OCI-LY3 (cell line): ENCODE results near the gene EXD2.

Experiments used
- H2AFZ ChIP-seq: fragments of 200-600, 300-600 bp; shearing (Covaris generic); 2 replicates; pipeline ENCODE4 v1.6.0; 2014; ENCODE audit warnings: antibody characterized with exemption, low read depth, low read length
- H3K27ac ChIP-seq: fragments of 200-600, 300-600 bp; sonication (generic); 2 replicates; pipeline ENCODE4 v1.5.1; 2014; ENCODE audit warnings: mild to moderate bottlenecking, low read length, moderate library complexity, mixed read lengths
- H3K27me3 ChIP-seq: fragments of 200-600, 300-600 bp; sonication (generic); 2 replicates; pipeline ENCODE4 v1.6.1; 2014; ENCODE audit warnings: low read depth, low read length, mixed read lengths
- H3K36me3 ChIP-seq: fragments of 200-600, 300-600 bp; sonication (generic); replicated peaks from 2 replicates; pipeline ENCODE3; 2014; ENCODE audit warnings: low read depth, low read length, mixed read lengths
- H3K4me1 ChIP-seq: fragments of 300-600, 200-600 bp; sonication (generic); 2 replicates; pipeline ENCODE4 v1.6.1; 2014; ENCODE audit warnings: low read length, mixed read lengths
- H3K4me2 ChIP-seq: fragments of 200-600, 300-600 bp; sonication (generic); 2 replicates; pipeline ENCODE4 v1.6.1; 2014; ENCODE audit warnings: low read length, mixed read lengths
- H3K4me3 ChIP-seq: fragments of 300-600, 200-600 bp; sonication (generic); 2 replicates; pipeline ENCODE4 v1.5.1; 2014; ENCODE audit warnings: antibody characterized with exemption, mild to moderate bottlenecking, low read length, moderate library complexity
- H3K79me2 ChIP-seq: fragments of 300-600, 200-600 bp; shearing (Covaris generic); 2 replicates; pipeline ENCODE4 v1.6.1; 2014; ENCODE audit warnings: mild to moderate bottlenecking, low read length, mixed read lengths
- H3K9ac ChIP-seq: fragments of 300-600, 200-600 bp; shearing (Covaris generic); 2 replicates; pipeline ENCODE4 v1.6.0; 2014; ENCODE audit warnings: mild to moderate bottlenecking, low read length, moderate library complexity
- H3K9me3 ChIP-seq: fragments of 200-600, 300-600 bp; shearing (Covaris generic); 2 replicates; pipeline ENCODE4 v1.6.1; 2014; ENCODE audit warnings: low read length, mixed read lengths; ENCODE audit not compliant: insufficient read depth
- H4K20me1 ChIP-seq: fragments of 200-600, 300-600 bp; sonication (generic); 2 replicates; pipeline ENCODE4 v1.6.1; 2016; ENCODE audit warnings: low read length, mixed read lengths; ENCODE audit not compliant: insufficient read depth
- CTCF ChIP-seq: fragments of 200-600, 300-600 bp; sonication (generic); IDR thresholded peaks from 2 replicates; pipeline ENCODE4 v1.5.1; 2014; ENCODE audit warnings: antibody characterized with exemption, low read length, low read depth
- EZH2phosphoT487 ChIP-seq: fragments of 200-600 bp; shearing (Covaris generic); IDR thresholded peaks from 2 replicates; pipeline ENCODE4 v1.6.1; 2018; ENCODE audit warnings: antibody characterized with exemption, mixed run types, low read depth

The EXD2 gene

GRCh38 chr14:69153152-69153872, 38.0 kb upstream of the EXD2 start:
- Histone ChIP-seq H3K9me3 (no peaks in the 10 kb centered on the region), H4K20me1 (peaks cover 14% of the 10 kb centered on the region), H3K27me3 (peaks cover 4% of the 10 kb centered on the region; the same call in 1 of the 2 replicates), H3K27ac (no peak overlapping the region), H3K36me3 (peaks cover 9% of the 10 kb centered on the region), H2AFZ (peak overlapping the region; percentile 72), H3K9ac (peak overlapping the region; percentile 95), H3K4me2 (peak overlapping the region; percentile 95), H3K4me1 (peaks cover 13% of the 10 kb centered on the region), H3K4me3 (peak overlapping the region; percentile 96), H3K79me2 (peaks cover 39% of the 10 kb centered on the region)
- TF ChIP-seq EZH2phosphoT487 (no peak), CTCF (no peak)

GRCh38 chr14:69153873-69154270, 37.4 kb upstream of the EXD2 start:
- Histone ChIP-seq H3K9ac (peak overlapping the region; percentile 95), H3K27ac (no peak overlapping the region), H3K4me3 (peak overlapping the region; percentile 96), H3K36me3 (peaks cover 5% of the 10 kb centered on the region), H3K4me1 (peaks cover 13% of the 10 kb centered on the region), H2AFZ (peak overlapping the region; percentile 72), H3K27me3 (peaks cover 4% of the 10 kb centered on the region; the same call in 1 of the 2 replicates), H4K20me1 (peaks cover 14% of the 10 kb centered on the region), H3K79me2 (peaks cover 35% of the 10 kb centered on the region), H3K4me2 (peak overlapping the region; percentile 95), H3K9me3 (no peaks in the 10 kb centered on the region)
- TF ChIP-seq EZH2phosphoT487 (no peak), CTCF (no peak)

- 0 out of 2 replicates have a peak overlapping the region, but pooled peaks have one; percentile 95 for H3K4me2 ChIP-seq
These were observed 36.5 kb upstream of the EXD2 start for GRCh38 chr14:69154779-69155178.

More at GRCh38 chr14:69154779-69155178, 36.5 kb upstream of the EXD2 start:
- Histone ChIP-seq H3K27ac (no peak overlapping the region), H3K36me3 (no peaks in the 10 kb centered on the region), H3K4me1 (peaks cover 13% of the 10 kb centered on the region), H3K4me3 (no peak overlapping the region), H3K27me3 (peaks cover 10% of the 10 kb centered on the region; the same call in 1 of the 2 replicates), H3K9ac (no peak overlapping the region), H3K9me3 (no peaks in the 10 kb centered on the region), H2AFZ (no peak overlapping the region), H4K20me1 (peaks cover 10% of the 10 kb centered on the region), H3K79me2 (peaks cover 26% of the 10 kb centered on the region)
- TF ChIP-seq EZH2phosphoT487: no peak
- TF ChIP-seq CTCF: no peak
